ENCODE measurements around the gene OR5J2.
"Not testable (repeated sequence)": the region's sequence is repeated elsewhere in the genome, so short reads cannot be mapped to it uniquely, and the experiment has no call there.

Gene OR5J2

GRCh38 chr11:56176318-56176717, at the start of gene OR5J2:
OR5J2 (plus strand) TSS chr11:56176618; CDS start chr11:56176618, 0 bp downstream.
- no peak for DNase-seq

- DNase-seq, result no peak
Observed at GRCh38 chr11:56140151-56140661, 36.2 kb upstream of the OR5J2 start, which contains the start of gene OR8J3. OR8J3 (minus strand) TSS chr11:56140201; CDS start chr11:56137718, 2,483 bp downstream.

GRCh38 chr11:56143681-56144080, 32.7 kb upstream of the OR5J2 start:
- DNase-seq, result not testable (repeated sequence)

GRCh38 chr11:56151376-56151775, 25.0 kb upstream of the OR5J2 start:
- DNase-seq, result no peak

- no peak for DNase-seq
Observed at GRCh38 chr11:56152333-56152732, 24.1 kb upstream of the OR5J2 start.

- no peak for DNase-seq
Observed at GRCh38 chr11:56160217-56160616, 16.2 kb upstream of the OR5J2 start, which contains the start of gene OR8K5. OR8K5 (minus strand) TSS chr11:56160317; CDS start chr11:56160317, 0 bp downstream.

GRCh38 chr11:56163804-56164203, 12.6 kb upstream of the OR5J2 start:
- no peak for DNase-seq

GRCh38 chr11:56172256-56172830, 4.1 kb upstream of the OR5J2 start:
- no peak for DNase-seq

- DNase-seq, result no peak
Observed at GRCh38 chr11:56183459-56183858, 7.0 kb downstream of the OR5J2 start.

- DNase-seq, result no peak
Observed at GRCh38 chr11:56188602-56189001, 12.2 kb downstream of the OR5J2 start.

- DNase-seq, result no peak
Observed at GRCh38 chr11:56196705-56197104, 20.3 kb downstream of the OR5J2 start.

- DNase-seq, result no peak
Observed at GRCh38 chr11:56197367-56197766, 20.9 kb downstream of the OR5J2 start.

GRCh38 chr11:56207790-56208189, 31.4 kb downstream of the OR5J2 start:
- DNase-seq, result no peak

- DNase-seq, result no peak
Observed at GRCh38 chr11:56214537-56214936, 38.1 kb downstream of the OR5J2 start.

- not testable (repeated sequence) for DNase-seq
Observed at GRCh38 chr11:56219735-56220134, 43.3 kb downstream of the OR5J2 start.

All from NCI-H526 treated with DMSO at 0.1 percent for 48 hours (cell line).